Keratinocyte (primary cell): ENCODE measurements around the gene EIF3B. TPM values are rescaled to one million over a fixed set of nuclear protein-coding genes. Genes with fewer than 3 reads are reported as not detected.
A peak's percentile ranks its signal among the peaks of the same experiment; 100 is the strongest.

Experiments used
- DNase-seq: peaks from one replicate; pipeline ENCODE4 v3.0.0-alpha.2; 2011; ENCODE audit warnings: low read depth, missing footprints, low spot score
- FAIRE-seq: peaks from 2 replicates; lab custom pipeline; 2011; peaks lifted over from hg19 to GRCh38; lab: Jason Lieb, UNC
- H2AFZ ChIP-seq: 2 replicates; pipeline ENCODE4 v1.6.0; 2012; ENCODE audit warnings: low read length, control low read depth, inconsistent platforms; ENCODE audit not compliant: control insufficient read depth
- H3K27ac ChIP-seq: 2 replicates; pipeline ENCODE4 v1.5.1; 2011; ENCODE audit warnings: low read length; ENCODE audit not compliant: control insufficient read depth, insufficient read depth
- H3K27me3 ChIP-seq: 3 replicates; pipeline ENCODE4 v1.6.0; 2011; ENCODE audit warnings: low read length; ENCODE audit not compliant: control insufficient read depth, insufficient read depth; ENCODE audit errors: extremely low read depth
- H3K36me3 ChIP-seq, 2 experiments: 2 replicates in 1 of 2; 3 replicates in 1 of 2; pipeline ENCODE4 v1.5.1; 2011; ENCODE audit warnings: low read length in 2 of 2, mild to moderate bottlenecking in 1 of 2; ENCODE audit not compliant: control insufficient read depth in 2 of 2, insufficient read depth in 2 of 2; ENCODE audit errors: extremely low read depth in 1 of 2
- H3K4me1 ChIP-seq: 3 replicates; pipeline ENCODE4 v1.5.1; 2011; ENCODE audit warnings: low read length; ENCODE audit not compliant: control insufficient read depth, insufficient read depth; ENCODE audit errors: extremely low read depth
- H3K4me2 ChIP-seq: 3 replicates; pipeline ENCODE4 v1.6.0; 2011; ENCODE audit warnings: low read depth, low read length; ENCODE audit not compliant: control insufficient read depth, insufficient read depth; ENCODE audit errors: extremely low read depth
- H3K4me3 ChIP-seq, 3 experiments: fragments of 200-600 bp in 1 of 3; sonication (generic) in 1 of 3; 2 replicates in 2 of 3; 3 replicates in 1 of 3; pipeline ENCODE4 v1.5.1; 2011 to 2016; ENCODE audit warnings: low read length in 3 of 3, mild to moderate bottlenecking in 3 of 3, control low read depth in 2 of 3, inconsistent platforms in 1 of 3, low read depth in 1 of 3, mixed read lengths in 1 of 3, mixed run types in 1 of 3, moderate library complexity in 1 of 3; ENCODE audit not compliant: control insufficient read depth in 2 of 3, insufficient read depth in 2 of 3; ENCODE audit errors: extremely low read depth in 1 of 3
- H3K79me2 ChIP-seq: 2 replicates; pipeline ENCODE4 v1.6.0; 2012; ENCODE audit warnings: low read length; ENCODE audit not compliant: control insufficient read depth, insufficient read depth
- H3K9ac ChIP-seq: 3 replicates; pipeline ENCODE4 v1.6.0; 2011; ENCODE audit warnings: low read length; ENCODE audit not compliant: control insufficient read depth, insufficient read depth; ENCODE audit errors: extremely low read depth
- H3K9me1 ChIP-seq: 3 replicates; pipeline ENCODE4 v1.6.0; 2011; ENCODE audit warnings: low read length; ENCODE audit not compliant: control insufficient read depth, insufficient read depth; ENCODE audit errors: extremely low read depth
- H3K9me3 ChIP-seq: 2 replicates; pipeline ENCODE4 v1.5.1; 2012; ENCODE audit warnings: low read depth, low read length; ENCODE audit not compliant: control insufficient read depth
- H4K20me1 ChIP-seq: 3 replicates; pipeline ENCODE4 v1.6.0; 2011; ENCODE audit warnings: low read length; ENCODE audit not compliant: control insufficient read depth, insufficient read depth; ENCODE audit errors: extremely low read depth
- EZH2 ChIP-seq: IDR thresholded peaks from one replicate; pipeline ENCODE4 v1.6.1; 2012; ENCODE audit warnings: inconsistent platforms, mild to moderate bottlenecking, low read length, moderate library complexity
- dilution Hi-C: fragments of 300-500 bp; cut with MboI; formaldehyde crosslinking; loops from one replicate; pipeline ENCODE4 v1.7.0; 2020; ENCODE audit warnings: low sequenced_read_pairs; ENCODE audit not compliant: extremely low pct_ligation_motif_present
- polyA plus RNA-seq, 5 experiments: library from polyadenylated mRNA; depleted of rRNA in 3 of 5; stranded (reverse) in 3 of 5; stranded (forward) in 1 of 5; unstranded in 1 of 5; fragments of >200 nt; gene quantifications; 1 replicate in 1 of 5; 2 replicates in 3 of 5; 3 replicates in 1 of 5; pipeline versions ENCODE4 v1.2.1 to v1.2.3, GENCODE V29; 2011 to 2012; ENCODE audit warnings: missing spikeins in 2 of 5, low read depth in 1 of 5, low replicate concordance in 1 of 5
- TF ChIP-seq, protein P1 (sequence below), 3 experiments: IDR thresholded peaks in 1 of 3; conservative IDR thresholded peaks in 1 of 3; optimal IDR thresholded peaks in 1 of 3; 2 replicates in 2 of 3; 3 replicates in 1 of 3; pipeline versions ENCODE3 to v1.5.1; 2011; ENCODE audit warnings: low read length in 3 of 3, mild to moderate bottlenecking in 3 of 3, moderate library complexity in 2 of 3, control low read depth in 1 of 3, inconsistent platforms in 1 of 3; ENCODE audit not compliant: insufficient read depth in 2 of 3; ENCODE audit errors: extremely low read depth in 1 of 3

EIF3B gene
- polyA plus RNA-seq, 1 donor (not counting 4 experiments of a cell fraction or from before 2014, with no cell fraction given), result 169 TPM

DNA sequence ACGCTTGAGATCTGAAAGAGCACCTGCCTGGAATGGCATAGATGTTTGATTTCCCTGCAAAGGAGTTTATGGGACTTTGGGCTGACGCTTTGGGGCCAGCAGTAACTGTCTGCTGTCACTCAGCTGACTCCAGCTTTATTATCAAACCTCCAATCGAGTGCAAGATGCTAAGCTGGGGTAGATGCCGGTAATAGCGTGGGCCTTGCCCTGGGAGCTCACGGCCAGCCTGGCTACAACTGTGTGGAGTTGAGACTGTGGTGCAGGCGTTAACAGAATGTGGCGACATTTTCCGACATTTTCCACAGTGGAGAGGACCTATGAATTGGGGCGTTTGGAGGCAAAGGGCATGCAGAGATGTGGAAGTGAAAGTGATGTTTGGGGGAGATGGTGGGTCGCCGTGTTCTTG is 50.1 kb downstream of the EIF3B start:
- Histone ChIP-seq H3K27me3 (no peaks in the 10 kb centered on the region), H3K9me1 (no peaks in the 10 kb centered on the region), H3K79me2 (no peaks in the 10 kb centered on the region), H4K20me1 (no peaks in the 10 kb centered on the region), H3K36me3 (no peaks in the 10 kb centered on the region), H3K27ac (no peak overlapping the region), H3K4me1 (peaks cover 17% of the 10 kb centered on the region), H3K9me3 (no peaks in the 10 kb centered on the region), H3K4me2 (peak overlapping the region; percentile 89), H2AFZ (no peak overlapping the region), H3K9ac (peak overlapping the region; percentile 76), H3K4me3 (peak overlapping the region in 2 of 3 experiments; percentile 74 to 89)
- dilution Hi-C loops, result no loop called here
- no peak for DNase-seq
- TF ChIP-seq EZH2, result no peak
- TF ChIP-seq, protein P1, sequence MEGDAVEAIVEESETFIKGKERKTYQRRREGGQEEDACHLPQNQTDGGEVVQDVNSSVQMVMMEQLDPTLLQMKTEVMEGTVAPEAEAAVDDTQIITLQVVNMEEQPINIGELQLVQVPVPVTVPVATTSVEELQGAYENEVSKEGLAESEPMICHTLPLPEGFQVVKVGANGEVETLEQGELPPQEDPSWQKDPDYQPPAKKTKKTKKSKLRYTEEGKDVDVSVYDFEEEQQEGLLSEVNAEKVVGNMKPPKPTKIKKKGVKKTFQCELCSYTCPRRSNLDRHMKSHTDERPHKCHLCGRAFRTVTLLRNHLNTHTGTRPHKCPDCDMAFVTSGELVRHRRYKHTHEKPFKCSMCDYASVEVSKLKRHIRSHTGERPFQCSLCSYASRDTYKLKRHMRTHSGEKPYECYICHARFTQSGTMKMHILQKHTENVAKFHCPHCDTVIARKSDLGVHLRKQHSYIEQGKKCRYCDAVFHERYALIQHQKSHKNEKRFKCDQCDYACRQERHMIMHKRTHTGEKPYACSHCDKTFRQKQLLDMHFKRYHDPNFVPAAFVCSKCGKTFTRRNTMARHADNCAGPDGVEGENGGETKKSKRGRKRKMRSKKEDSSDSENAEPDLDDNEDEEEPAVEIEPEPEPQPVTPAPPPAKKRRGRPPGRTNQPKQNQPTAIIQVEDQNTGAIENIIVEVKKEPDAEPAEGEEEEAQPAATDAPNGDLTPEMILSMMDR (optimal IDR thresholded peaks at IDR 0.05 in 1 of 3, IDR thresholded peaks at IDR 0.05 in 1 of 3, conservative IDR thresholded peaks at IDR 0.05 in 1 of 3; ENCODE audit: extremely low read depth in 1 of 3, insufficient read depth in 2 of 3, low read length in 3 of 3), result no peak
- FAIRE-seq, result no peak

- TF ChIP-seq EZH2, result no peak
- TF ChIP-seq, protein P1 (optimal IDR thresholded peaks at IDR 0.05 in 1 of 3, IDR thresholded peaks at IDR 0.05 in 1 of 3, conservative IDR thresholded peaks at IDR 0.05 in 1 of 3; ENCODE audit: extremely low read depth in 1 of 3, insufficient read depth in 2 of 3, low read length in 3 of 3), result no peak
- H3K4me1 ChIP-seq, result peaks cover 13% of the 10 kb centered on the region
- H2AFZ ChIP-seq, result no peak overlapping the region
- H3K27me3 ChIP-seq, result no peaks in the 10 kb centered on the region
- no peaks in the 10 kb centered on the region for H3K36me3 ChIP-seq
- no peaks in the 10 kb centered on the region for H3K79me2 ChIP-seq
- no peak overlapping the region for H3K4me2 ChIP-seq
- no peak overlapping the region for H3K27ac ChIP-seq
- DNase-seq, result no peak
- no peaks in the 10 kb centered on the region for H3K9me3 ChIP-seq
- no peaks in the 10 kb centered on the region for H4K20me1 ChIP-seq
- dilution Hi-C loops, result no loop called here
- no peak overlapping the region for H3K4me3 ChIP-seq
- no peak overlapping the region for H3K9ac ChIP-seq
- no peak for FAIRE-seq
- H3K9me1 ChIP-seq, result no peaks in the 10 kb centered on the region
Observed at GRCh38 chr7:2405201-2405600, 50.6 kb downstream of the EIF3B start.
